EH (cell line): ENCODE results near the gene ACTMAP.
A peak's percentile ranks its signal among the peaks of the same experiment; 100 is the strongest.
"Not testable (repeated sequence)": the region's sequence is repeated elsewhere in the genome, so short reads cannot be mapped to it uniquely, and the experiment has no call there.

ENCODE experiments used
- DNase-seq: peaks from one replicate; pipeline ENCODE4 v3.0.0-alpha.2; 2015; ENCODE audit warnings: low read depth

Gene ACTMAP

GRCh38 chr19:40775632-40776022, 25.4 kb upstream of the ACTMAP start:
- DNase-seq, result no peak

- no peak for DNase-seq
Observed at GRCh38 chr19:40774916-40775631, 24.8 kb upstream of the ACTMAP start, which contains the start of gene MIA. MIA (plus strand) TSS chr19:40775521; CDS start chr19:40775543, 22 bp downstream.

GRCh38 chr19:40771101-40771862, 21.0 kb upstream of the ACTMAP start:
- DNase-seq, result peak; percentile 23

GRCh38 chr19:40768869-40769268, 18.6 kb upstream of the ACTMAP start:
- no peak for DNase-seq

GRCh38 chr19:40766385-40766784, 16.1 kb upstream of the ACTMAP start:
- not testable (repeated sequence) for DNase-seq

GRCh38 chr19:40763963-40764362, 13.7 kb upstream of the ACTMAP start:
- no peak for DNase-seq

GRCh38 chr19:40763526-40763925, 13.2 kb upstream of the ACTMAP start:
- no peak for DNase-seq

GRCh38 chr19:40762754-40763470, 12.6 kb upstream of the ACTMAP start:
- no peak for DNase-seq

- no peak for DNase-seq
Observed at GRCh38 chr19:40759352-40759751, 9.1 kb upstream of the ACTMAP start.

- no peak for DNase-seq
Observed at GRCh38 chr19:40758491-40758890, 8.2 kb upstream of the ACTMAP start.

- DNase-seq, result no peak
Observed at GRCh38 chr19:40756502-40757110, 6.3 kb upstream of the ACTMAP start.

- DNase-seq, result no peak
Observed at GRCh38 chr19:40755791-40756190, 5.5 kb upstream of the ACTMAP start.

- no peak for DNase-seq
Observed at GRCh38 chr19:40755248-40755624, 5.0 kb upstream of the ACTMAP start.

- peak; percentile 44 for DNase-seq
Observed at GRCh38 chr19:40754611-40755247, 4.5 kb upstream of the ACTMAP start.

GRCh38 chr19:40752257-40752781, 2.0 kb upstream of the ACTMAP start:
- no peak for DNase-seq

- peak; percentile 98 for DNase-seq
Observed at GRCh38 chr19:40750874-40751537, 729 bp upstream of the ACTMAP start, which contains the start of gene SNRPA. SNRPA (plus strand) TSS chr19:40751203; CDS start chr19:40751409, 206 bp downstream.

GRCh38 chr19:40747536-40747935, 2.7 kb downstream of the ACTMAP start:
- DNase-seq, result no peak

- DNase-seq, result peak; percentile 80
Observed at GRCh38 chr19:40745402-40745780, 4.9 kb downstream of the ACTMAP start.

- DNase-seq, result peak; percentile 41
Observed at GRCh38 chr19:40744554-40745401, 5.5 kb downstream of the ACTMAP start.

GRCh38 chr19:40743926-40744325, 6.4 kb downstream of the ACTMAP start:
- no peak for DNase-seq
